Measurements from ENCODE around the gene TESK2. TPM values are rescaled to one million over a fixed set of nuclear protein-coding genes. Genes with fewer than 3 reads are reported as not detected.
"Not testable (repeated sequence)": the region's sequence is repeated elsewhere in the genome, so short reads cannot be mapped to it uniquely, and the experiment has no call there.

Gene TESK2
- total and polyA plus RNA-seq, 12 donors: 0.77 to 2.6 (median 1.3) TPM

DNA sequence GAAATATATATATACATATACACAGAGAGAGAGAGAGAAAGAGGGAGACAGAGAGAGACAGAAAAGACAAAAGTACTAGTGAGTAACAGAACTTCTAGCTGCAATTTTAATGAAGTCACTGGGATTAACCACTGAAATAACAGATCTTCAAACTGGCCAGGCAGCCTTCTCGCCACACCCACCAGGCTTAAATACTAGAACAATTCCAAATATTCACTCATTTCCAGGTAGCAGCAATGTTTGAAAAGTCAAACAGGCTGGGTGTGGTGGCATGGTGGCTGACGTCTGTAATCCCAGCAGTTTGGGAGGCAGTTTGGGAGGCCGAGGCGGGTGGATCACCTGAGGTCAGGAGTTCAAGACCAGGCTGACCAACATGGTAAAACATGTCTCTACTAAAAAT is 25.5 kb upstream of the TESK2 start:
- Histone ChIP-seq H3K4me3 (no peak overlapping the region), H3K9me3 (no peaks in the 10 kb centered on the region), H3K27me3 (no peaks in the 10 kb centered on the region), H3K27ac (no peak overlapping the region), H3K4me1 (peaks cover 2 to 55% (median 28%) of the 10 kb centered on the region in 9 donors), H3K36me3 (peaks cover 0 to 76% (median 49%) of the 10 kb centered on the region in 9 donors)
- ATAC-seq: no peak
- TF ChIP-seq, protein P1, sequence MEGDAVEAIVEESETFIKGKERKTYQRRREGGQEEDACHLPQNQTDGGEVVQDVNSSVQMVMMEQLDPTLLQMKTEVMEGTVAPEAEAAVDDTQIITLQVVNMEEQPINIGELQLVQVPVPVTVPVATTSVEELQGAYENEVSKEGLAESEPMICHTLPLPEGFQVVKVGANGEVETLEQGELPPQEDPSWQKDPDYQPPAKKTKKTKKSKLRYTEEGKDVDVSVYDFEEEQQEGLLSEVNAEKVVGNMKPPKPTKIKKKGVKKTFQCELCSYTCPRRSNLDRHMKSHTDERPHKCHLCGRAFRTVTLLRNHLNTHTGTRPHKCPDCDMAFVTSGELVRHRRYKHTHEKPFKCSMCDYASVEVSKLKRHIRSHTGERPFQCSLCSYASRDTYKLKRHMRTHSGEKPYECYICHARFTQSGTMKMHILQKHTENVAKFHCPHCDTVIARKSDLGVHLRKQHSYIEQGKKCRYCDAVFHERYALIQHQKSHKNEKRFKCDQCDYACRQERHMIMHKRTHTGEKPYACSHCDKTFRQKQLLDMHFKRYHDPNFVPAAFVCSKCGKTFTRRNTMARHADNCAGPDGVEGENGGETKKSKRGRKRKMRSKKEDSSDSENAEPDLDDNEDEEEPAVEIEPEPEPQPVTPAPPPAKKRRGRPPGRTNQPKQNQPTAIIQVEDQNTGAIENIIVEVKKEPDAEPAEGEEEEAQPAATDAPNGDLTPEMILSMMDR (IDR thresholded peaks at IDR 0.05): no peak
- WGBS, 2 donors: 95% methylated on average over 4 of the region's 4 CpGs
- DNase-seq: no peak
- intact Hi-C loops (cut with DNase I): loop anchor here in 1 of 10 donors (5.0 kb wide), 1 partner anchor 51 kb away; no protein-coding TSS in a partner anchor

DNA sequence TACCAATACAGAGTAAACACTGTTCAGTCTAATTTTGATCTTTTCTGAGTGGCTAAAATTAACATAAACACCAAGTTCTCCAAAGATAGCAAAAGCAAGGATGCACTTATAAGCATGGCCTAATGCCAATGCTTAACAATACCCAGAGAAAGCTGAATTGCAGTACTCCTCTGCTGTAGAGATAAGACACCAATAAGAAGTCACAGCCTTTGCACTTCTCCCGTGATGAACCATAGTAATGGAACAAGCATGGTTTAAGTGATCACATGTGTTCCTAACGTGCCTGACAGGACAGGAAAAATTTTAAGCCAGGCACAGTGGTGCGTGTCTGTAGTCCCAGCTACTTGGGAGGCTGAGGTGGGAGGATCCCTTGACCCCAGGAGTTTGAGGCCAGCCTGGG is 25.1 kb upstream of the TESK2 start:
- 43% methylated on average over 3 of the region's 3 CpGs for WGBS, 2 donors
- Histone ChIP-seq H3K27ac (no peak overlapping the region), H3K4me1 (peaks cover 2 to 55% (median 28%) of the 10 kb centered on the region in 9 donors), H3K4me3 (no peak overlapping the region), H3K27me3 (no peaks in the 10 kb centered on the region), H3K9me3 (no peaks in the 10 kb centered on the region), H3K36me3 (peaks cover 0 to 80% (median 50%) of the 10 kb centered on the region in 9 donors)
- ATAC-seq: no peak
- DNase-seq: no peak
- intact Hi-C loops (cut with DNase I): loop anchor here in 1 of 10 donors (5.0 kb wide), 1 partner anchor 51 kb away; no protein-coding TSS in a partner anchor
- TF ChIP-seq, protein P1 (IDR thresholded peaks at IDR 0.05): no peak

DNA sequence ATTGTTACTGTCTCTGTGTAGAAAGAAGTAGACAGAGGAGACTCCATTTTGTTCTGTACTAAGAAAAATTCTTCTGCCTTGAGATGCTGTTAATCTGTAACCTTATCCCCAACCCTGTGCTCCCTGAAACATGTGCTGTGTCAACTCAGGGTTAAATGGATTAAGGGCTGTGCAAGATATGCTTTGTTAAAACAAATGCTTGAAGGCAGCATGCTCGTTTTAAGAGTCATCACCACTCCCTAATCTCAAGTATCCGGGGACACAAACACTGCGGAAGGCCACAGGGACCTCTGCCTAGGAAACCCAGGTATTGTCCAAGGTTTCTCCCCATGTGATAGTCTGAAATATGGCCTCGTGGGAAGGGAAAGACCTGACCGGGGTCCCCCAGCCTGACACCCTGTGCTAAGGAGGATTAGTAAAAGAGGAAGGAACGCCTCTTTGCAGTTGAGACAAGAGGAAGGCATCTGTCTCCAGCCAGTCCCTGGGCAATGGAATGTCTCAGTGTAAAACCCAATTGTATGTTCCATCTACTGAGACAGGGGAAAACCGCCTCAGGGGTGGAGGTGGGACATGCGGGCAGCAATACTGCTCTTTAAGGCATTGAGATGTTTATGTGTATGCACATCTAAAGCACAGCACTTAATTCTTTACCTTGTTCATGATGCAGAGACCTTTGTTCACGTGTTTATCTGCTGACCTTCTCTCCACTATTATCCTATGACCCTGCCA is 22.7 kb upstream of the TESK2 start:
- not testable (repeated sequence) for H3K4me3 ChIP-seq, ATAC-seq, DNase-seq, H3K27me3 ChIP-seq, H3K27ac ChIP-seq, H3K9me3 ChIP-seq
- H3K36me3 ChIP-seq: peaks cover 6 to 100% (median 66%) of the 10 kb centered on the region in 9 donors
- WGBS, 2 donors: 73 to 76% methylated on average over 9 of the region's 9 CpGs
- peaks cover 0 to 40% (median 19%) of the 10 kb centered on the region in 9 donors for H3K4me1 ChIP-seq
- intact Hi-C loops (cut with DNase I): loop anchor here in 8 of 10 donors (2.0 to 5.0 kb wide), 5 partner anchors 54 to 114 kb away; no protein-coding TSS in a partner anchor

DNA sequence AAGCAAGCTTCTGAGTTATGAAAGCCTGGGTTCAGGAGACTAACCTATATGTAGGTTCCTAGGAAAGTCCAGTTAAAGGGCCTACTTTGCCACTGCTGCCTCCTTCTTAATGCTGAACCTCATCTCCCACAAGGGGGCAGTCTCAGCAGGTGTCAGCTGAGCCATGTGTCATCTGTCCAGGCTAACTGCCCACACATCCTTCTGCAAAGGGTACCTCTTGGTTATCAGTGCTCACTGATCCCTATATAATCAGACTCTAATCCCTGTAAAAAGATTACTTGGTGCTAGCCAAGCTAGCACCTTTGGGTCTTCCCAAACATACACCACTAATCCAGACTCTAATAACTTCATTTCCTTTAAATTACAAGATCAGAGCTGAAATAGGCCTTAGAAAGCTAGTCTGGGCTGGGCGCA is 21.7 kb upstream of the TESK2 start:
- Histone ChIP-seq H3K27ac (no peak overlapping the region), H3K4me1 (peaks cover 0 to 44% (median 20%) of the 10 kb centered on the region in 9 donors), H3K9me3 (no peaks in the 10 kb centered on the region), H3K36me3 (peaks cover 6 to 99% (median 68%) of the 10 kb centered on the region in 9 donors), H3K4me3 (no peak overlapping the region), H3K27me3 (no peaks in the 10 kb centered on the region)
- ATAC-seq: peak; percentile 48 to 81 (median 61)
- DNase-seq: peak in 1 of 2 donors; percentile 65
- WGBS, 2 donors: 96% methylated on average over 1 of the region's 1 CpG
- intact Hi-C loops (cut with DNase I): loop anchor here in 8 of 10 donors (1.0 to 5.0 kb wide), 6 partner anchors 55 to 115 kb away; no protein-coding TSS in a partner anchor
- TF ChIP-seq, protein P1 (IDR thresholded peaks at IDR 0.05): peak; percentile 29 to 78 (median 72)

Data from heart right ventricle (tissue), 16 donors.